HEK293 (cell line): Measurements from ENCODE around the gene MMAB.

Experiments used
- MYNN ChIP-seq: fragments of 450-650 bp; formaldehyde crosslinking; IDR thresholded peaks from 2 replicates; pipeline ENCODE4 v1.5.1; 2016; ENCODE audit warnings: missing biosample characterization, missing genetic modification characterization, borderline replicate concordance
- TCF7L2 ChIP-seq: IDR thresholded peaks from 2 replicates; pipeline ENCODE4 v1.6.1; 2011; ENCODE audit warnings: low read depth, mild to moderate bottlenecking, inconsistent platforms, low read length, moderate library complexity, borderline replicate concordance
- YY1 ChIP-seq: fragments of 450-650 bp; formaldehyde crosslinking; IDR thresholded peaks from 2 replicates; pipeline ENCODE4 v1.5.1; 2018; ENCODE audit warnings: missing biosample characterization, missing genetic modification characterization
- ZNF114 ChIP-seq: fragments of 450-650 bp; formaldehyde crosslinking; IDR thresholded peaks from 2 replicates; pipeline ENCODE4 v1.5.0; 2017; ENCODE audit warnings: missing biosample characterization, missing genetic modification characterization
- ZNF335 ChIP-seq: fragments of 450-650 bp; formaldehyde crosslinking; conservative IDR thresholded peaks from 2 replicates; pipeline ENCODE4 v1.5.1; 2016; ENCODE audit warnings: missing biosample characterization, missing genetic modification characterization
- ZNF791 ChIP-seq: fragments of 450-650 bp; formaldehyde crosslinking; IDR thresholded peaks from 2 replicates; pipeline ENCODE4 v1.5.1; 2016; ENCODE audit warnings: missing biosample characterization, missing genetic modification characterization
- TF ChIP-seq, protein P1 (sequence below): fragments of 450-650 bp; formaldehyde crosslinking; IDR thresholded peaks from 2 replicates; pipeline ENCODE4 v1.5.1; 2016; ENCODE audit warnings: missing biosample characterization, missing genetic modification characterization, low read depth
- TF ChIP-seq, protein P2 (sequence below): fragments of 450-650 bp; formaldehyde crosslinking; IDR thresholded peaks from 2 replicates; pipeline ENCODE4 v1.5.1; 2016; ENCODE audit warnings: missing biosample characterization, missing genetic modification characterization
- TF ChIP-seq, protein P3 (sequence below): fragments of 450-650 bp; formaldehyde crosslinking; IDR thresholded peaks from 2 replicates; pipeline ENCODE4 v1.5.1; 2016; ENCODE audit warnings: missing biosample characterization, missing genetic modification characterization

DNA sequence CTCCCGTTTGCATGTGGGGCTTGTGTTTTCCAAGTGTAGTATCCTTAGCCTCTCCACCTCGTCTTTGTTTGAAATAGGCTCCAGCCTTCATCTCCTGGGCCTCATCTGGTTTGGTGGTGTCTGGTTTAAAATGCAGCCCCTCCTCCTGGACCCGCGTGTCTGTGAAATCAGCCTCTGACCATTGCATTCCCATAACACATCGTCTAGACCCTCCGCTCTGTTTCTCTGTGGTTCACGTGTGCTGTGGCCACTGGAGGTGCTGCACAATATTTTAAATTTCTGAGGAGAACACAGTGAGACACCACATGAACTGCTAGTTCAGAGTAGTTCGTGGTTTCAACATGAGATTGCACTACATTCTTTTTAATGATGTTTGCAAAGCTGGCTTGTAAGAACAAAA is 60.3 kb downstream of the MMAB start:
- TF ChIP-seq YY1 (no peak), MYNN (tag by site-specific recombination) (no peak), ZNF335 (no peak), ZNF791 (tag by site-specific recombination) (no peak), ZNF114 (tag by site-specific recombination) (no peak), TCF7L2 (no peak)
- TF ChIP-seq, protein P1, sequence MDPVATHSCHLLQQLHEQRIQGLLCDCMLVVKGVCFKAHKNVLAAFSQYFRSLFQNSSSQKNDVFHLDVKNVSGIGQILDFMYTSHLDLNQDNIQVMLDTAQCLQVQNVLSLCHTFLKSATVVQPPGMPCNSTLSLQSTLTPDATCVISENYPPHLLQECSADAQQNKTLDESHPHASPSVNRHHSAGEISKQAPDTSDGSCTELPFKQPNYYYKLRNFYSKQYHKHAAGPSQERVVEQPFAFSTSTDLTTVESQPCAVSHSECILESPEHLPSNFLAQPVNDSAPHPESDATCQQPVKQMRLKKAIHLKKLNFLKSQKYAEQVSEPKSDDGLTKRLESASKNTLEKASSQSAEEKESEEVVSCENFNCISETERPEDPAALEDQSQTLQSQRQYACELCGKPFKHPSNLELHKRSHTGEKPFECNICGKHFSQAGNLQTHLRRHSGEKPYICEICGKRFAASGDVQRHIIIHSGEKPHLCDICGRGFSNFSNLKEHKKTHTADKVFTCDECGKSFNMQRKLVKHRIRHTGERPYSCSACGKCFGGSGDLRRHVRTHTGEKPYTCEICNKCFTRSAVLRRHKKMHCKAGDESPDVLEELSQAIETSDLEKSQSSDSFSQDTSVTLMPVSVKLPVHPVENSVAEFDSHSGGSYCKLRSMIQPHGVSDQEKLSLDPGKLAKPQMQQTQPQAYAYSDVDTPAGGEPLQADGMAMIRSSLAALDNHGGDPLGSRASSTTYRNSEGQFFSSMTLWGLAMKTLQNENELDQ, result no peak
- TF ChIP-seq, protein P2, sequence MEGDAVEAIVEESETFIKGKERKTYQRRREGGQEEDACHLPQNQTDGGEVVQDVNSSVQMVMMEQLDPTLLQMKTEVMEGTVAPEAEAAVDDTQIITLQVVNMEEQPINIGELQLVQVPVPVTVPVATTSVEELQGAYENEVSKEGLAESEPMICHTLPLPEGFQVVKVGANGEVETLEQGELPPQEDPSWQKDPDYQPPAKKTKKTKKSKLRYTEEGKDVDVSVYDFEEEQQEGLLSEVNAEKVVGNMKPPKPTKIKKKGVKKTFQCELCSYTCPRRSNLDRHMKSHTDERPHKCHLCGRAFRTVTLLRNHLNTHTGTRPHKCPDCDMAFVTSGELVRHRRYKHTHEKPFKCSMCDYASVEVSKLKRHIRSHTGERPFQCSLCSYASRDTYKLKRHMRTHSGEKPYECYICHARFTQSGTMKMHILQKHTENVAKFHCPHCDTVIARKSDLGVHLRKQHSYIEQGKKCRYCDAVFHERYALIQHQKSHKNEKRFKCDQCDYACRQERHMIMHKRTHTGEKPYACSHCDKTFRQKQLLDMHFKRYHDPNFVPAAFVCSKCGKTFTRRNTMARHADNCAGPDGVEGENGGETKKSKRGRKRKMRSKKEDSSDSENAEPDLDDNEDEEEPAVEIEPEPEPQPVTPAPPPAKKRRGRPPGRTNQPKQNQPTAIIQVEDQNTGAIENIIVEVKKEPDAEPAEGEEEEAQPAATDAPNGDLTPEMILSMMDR (tag by site-specific recombination), result no peak
- TF ChIP-seq, protein P3, sequence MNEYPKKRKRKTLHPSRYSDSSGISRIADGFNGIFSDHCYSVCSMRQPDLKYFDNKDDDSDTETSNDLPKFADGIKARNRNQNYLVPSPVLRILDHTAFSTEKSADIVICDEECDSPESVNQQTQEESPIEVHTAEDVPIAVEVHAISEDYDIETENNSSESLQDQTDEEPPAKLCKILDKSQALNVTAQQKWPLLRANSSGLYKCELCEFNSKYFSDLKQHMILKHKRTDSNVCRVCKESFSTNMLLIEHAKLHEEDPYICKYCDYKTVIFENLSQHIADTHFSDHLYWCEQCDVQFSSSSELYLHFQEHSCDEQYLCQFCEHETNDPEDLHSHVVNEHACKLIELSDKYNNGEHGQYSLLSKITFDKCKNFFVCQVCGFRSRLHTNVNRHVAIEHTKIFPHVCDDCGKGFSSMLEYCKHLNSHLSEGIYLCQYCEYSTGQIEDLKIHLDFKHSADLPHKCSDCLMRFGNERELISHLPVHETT, result no peak
